HepG2 (cell line): ENCODE measurements around the gene CFAP92. TPM values are rescaled to one million over a fixed set of nuclear protein-coding genes. Genes with fewer than 3 reads are reported as not detected.
A peak's percentile ranks its signal among the peaks of the same experiment; 100 is the strongest.

Experiments
- GATAD2A ChIP-seq: IDR thresholded peaks from 2 replicates; pipeline ENCODE4 v1.6.1; 2016
- HCFC1 ChIP-seq: fragments of 150-350 bp; IDR thresholded peaks from 2 replicates; pipeline ENCODE4 v1.6.1; 2014; ENCODE audit warnings: low read depth, low read length
- HMG20B ChIP-seq: conservative IDR thresholded peaks from 2 replicates; pipeline ENCODE4 v1.6.1; 2016; ENCODE audit warnings: missing genetic modification reagents, missing compliant biosample characterization
- HOXA7 ChIP-seq: sonication (generic); formaldehyde crosslinking; IDR thresholded peaks from 2 replicates; pipeline ENCODE4 v1.8.1; 2022; ENCODE audit warnings: mild to moderate bottlenecking, missing genetic modification reagents, moderate library complexity
- KLF6 ChIP-seq: IDR thresholded peaks from 2 replicates; pipeline ENCODE4 v1.8.0; 2016; ENCODE audit warnings: missing biosample characterization, missing genetic modification reagents
- KLF9 ChIP-seq: IDR thresholded peaks from 2 replicates; pipeline ENCODE4 v1.6.1; 2016; ENCODE audit warnings: low read depth
- NFYC ChIP-seq: IDR thresholded peaks from 2 replicates; pipeline ENCODE4 v1.6.1; 2016; ENCODE audit warnings: missing genetic modification reagents, missing compliant biosample characterization
- PLRG1 ChIP-seq: fragments of 450-650 bp; conservative IDR thresholded peaks from 2 replicates; pipeline ENCODE4 v1.6.1; 2016
- SOX5 ChIP-seq: IDR thresholded peaks from 2 replicates; pipeline ENCODE4 v1.6.1; 2016; ENCODE audit warnings: borderline replicate concordance
- ZNF121 ChIP-seq: sonication (generic); formaldehyde crosslinking; IDR thresholded peaks from 2 replicates; pipeline ENCODE4 v1.5.0; 2020; ENCODE audit warnings: mild to moderate bottlenecking, missing genetic modification reagents
- ZNF547 ChIP-seq: sonication (generic); formaldehyde crosslinking; IDR thresholded peaks from 2 replicates; pipeline ENCODE4 v1.5.1; 2020; ENCODE audit warnings: mild to moderate bottlenecking, missing genetic modification reagents
- ZNF577 ChIP-seq: sonication (generic); formaldehyde crosslinking; IDR thresholded peaks from 2 replicates; pipeline ENCODE4 v1.4.0; 2020; ENCODE audit warnings: mild to moderate bottlenecking, low read depth, missing genetic modification reagents, borderline replicate concordance
- ZSCAN21 ChIP-seq: sonication (generic); formaldehyde crosslinking; IDR thresholded peaks from 2 replicates; pipeline ENCODE4 v1.8.0; 2022; ENCODE audit warnings: mild to moderate bottlenecking, missing genetic modification reagents, moderate library complexity, borderline replicate concordance
- polyA plus RNA-seq, 8 experiments: library from polyadenylated mRNA; depleted of rRNA in 3 of 8; stranded (reverse) in 7 of 8; unstranded in 1 of 8; fragments of >200 nt; fragmentation: Illumina TruSeq in 4 of 8; extraction: Trizol in 4 of 8; gene quantifications; 2 replicates each; pipeline versions ENCODE4 v1.2.1 to v1.2.3, GENCODE V29; 2011 to 2016; ENCODE audit warnings: low read depth in 4 of 8, missing spikeins in 1 of 8, mixed read lengths in 1 of 8; ENCODE audit not compliant: insufficient read depth in 1 of 8
- total RNA-seq, 5 experiments: library from RNA; depleted of rRNA; stranded (reverse); fragments of >200 nt; fragmentation: Illumina TruSeq; extraction: Trizol; gene quantifications; 2 replicates each; pipeline ENCODE4 v1.2.3, GENCODE V29; 2016; ENCODE audit warnings: low read depth in 1 of 5
- TF ChIP-seq, protein P1 (sequence below): sonication (generic); formaldehyde crosslinking; IDR thresholded peaks from 2 replicates; pipeline ENCODE4 v1.4.0; 2020; ENCODE audit warnings: missing genetic modification reagents
- TF ChIP-seq, protein P2 (sequence below): sonication (generic); formaldehyde crosslinking; IDR thresholded peaks from 2 replicates; pipeline ENCODE4 v1.4.0; 2020; ENCODE audit warnings: missing genetic modification reagents, borderline replicate concordance
- TF ChIP-seq, protein P3 (sequence below): sonication (generic); formaldehyde crosslinking; IDR thresholded peaks from 2 replicates; pipeline ENCODE4 v1.8.1; 2023; ENCODE audit warnings: missing genetic modification reagents, inconsistent platforms, borderline replicate concordance
- TF ChIP-seq, protein P4 (sequence below): sonication (generic); formaldehyde crosslinking; IDR thresholded peaks from 2 replicates; pipeline ENCODE4 v1.9.0; 2022; ENCODE audit warnings: low read depth, missing genetic modification reagents
- TF ChIP-seq, protein P5 (sequence below): sonication (generic); formaldehyde crosslinking; IDR thresholded peaks from 2 replicates; pipeline ENCODE4 v1.4.0; 2020; ENCODE audit warnings: missing genetic modification reagents, borderline replicate concordance

CFAP92 gene
- total and polyA plus RNA-seq, 2 of the 13 experiments (the other 11 are each of a cell fraction or from before 2014, with no cell fraction given), result 0.18 to 0.46 TPM

DNA sequence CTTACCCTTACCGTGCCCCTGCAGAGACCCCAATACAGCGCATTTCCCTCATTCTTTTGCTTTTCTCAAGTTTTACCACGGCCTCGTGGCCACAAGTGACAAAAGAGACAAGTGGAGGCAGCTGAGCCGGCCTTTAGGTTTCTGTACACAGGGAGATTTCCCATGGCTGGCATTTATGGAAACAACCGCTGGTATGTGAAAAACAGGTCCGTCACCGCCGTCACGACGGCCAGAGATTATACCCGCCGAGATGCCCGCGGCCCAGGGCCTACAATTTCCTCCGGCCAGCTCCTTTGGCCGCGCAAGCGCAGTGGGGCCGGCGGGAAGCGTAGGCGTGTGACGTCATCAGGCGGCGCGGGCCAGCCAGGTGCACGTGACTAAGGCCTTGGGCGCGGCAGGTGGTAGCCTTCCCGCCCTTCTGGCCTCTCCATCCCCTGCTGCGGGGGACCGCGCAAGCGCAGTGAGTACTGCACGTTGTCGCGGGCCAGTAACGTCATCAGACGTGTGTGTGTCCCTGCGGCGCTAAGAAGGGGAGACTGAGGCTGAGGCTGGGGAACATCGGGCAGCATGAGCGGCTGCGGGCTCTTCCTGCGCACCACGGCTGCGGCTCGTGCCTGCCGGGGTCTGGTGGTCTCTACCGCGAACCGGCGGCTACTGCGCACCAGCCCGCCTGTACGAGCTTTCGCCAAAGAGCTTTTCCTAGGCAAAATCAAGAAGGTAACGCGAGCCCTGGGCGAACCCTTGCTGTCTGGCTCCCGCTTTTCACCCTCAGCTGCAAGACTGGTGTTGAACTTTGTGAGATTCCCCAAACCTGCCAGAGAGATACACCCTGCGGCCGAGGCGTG, 114.5 kb downstream of the CFAP92 start, which contains the start of gene ACAD9 (continued):
- TF ChIP-seq ZNF547 (CRISPR knock-in tag), result peak; percentile 90
- TF ChIP-seq KLF9 (CRISPR knock-in tag), result peak; percentile 89; the same call in 1 of the 2 replicates
- peak; percentile 76 for TF ChIP-seq KLF6
- no peak for TF ChIP-seq ZNF121
- no peak for TF ChIP-seq PLRG1
- TF ChIP-seq NFYC (CRISPR knock-in tag), result peak; percentile 62
- TF ChIP-seq HCFC1, result peak; percentile 70; the same call in 1 of the 2 replicates
- TF ChIP-seq HMG20B (CRISPR knock-in tag), result peak; percentile 26; the same call in 1 of the 2 replicates
- TF ChIP-seq, protein P1, sequence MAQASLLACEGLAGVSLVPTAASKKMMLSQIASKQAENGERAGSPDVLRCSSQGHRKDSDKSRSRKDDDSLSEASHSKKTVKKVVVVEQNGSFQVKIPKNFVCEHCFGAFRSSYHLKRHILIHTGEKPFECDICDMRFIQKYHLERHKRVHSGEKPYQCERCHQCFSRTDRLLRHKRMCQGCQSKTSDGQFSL (CRISPR knock-in tag), result no peak
- peak; percentile 97 for TF ChIP-seq ZSCAN21 (CRISPR knock-in tag)
- TF ChIP-seq, protein P2, sequence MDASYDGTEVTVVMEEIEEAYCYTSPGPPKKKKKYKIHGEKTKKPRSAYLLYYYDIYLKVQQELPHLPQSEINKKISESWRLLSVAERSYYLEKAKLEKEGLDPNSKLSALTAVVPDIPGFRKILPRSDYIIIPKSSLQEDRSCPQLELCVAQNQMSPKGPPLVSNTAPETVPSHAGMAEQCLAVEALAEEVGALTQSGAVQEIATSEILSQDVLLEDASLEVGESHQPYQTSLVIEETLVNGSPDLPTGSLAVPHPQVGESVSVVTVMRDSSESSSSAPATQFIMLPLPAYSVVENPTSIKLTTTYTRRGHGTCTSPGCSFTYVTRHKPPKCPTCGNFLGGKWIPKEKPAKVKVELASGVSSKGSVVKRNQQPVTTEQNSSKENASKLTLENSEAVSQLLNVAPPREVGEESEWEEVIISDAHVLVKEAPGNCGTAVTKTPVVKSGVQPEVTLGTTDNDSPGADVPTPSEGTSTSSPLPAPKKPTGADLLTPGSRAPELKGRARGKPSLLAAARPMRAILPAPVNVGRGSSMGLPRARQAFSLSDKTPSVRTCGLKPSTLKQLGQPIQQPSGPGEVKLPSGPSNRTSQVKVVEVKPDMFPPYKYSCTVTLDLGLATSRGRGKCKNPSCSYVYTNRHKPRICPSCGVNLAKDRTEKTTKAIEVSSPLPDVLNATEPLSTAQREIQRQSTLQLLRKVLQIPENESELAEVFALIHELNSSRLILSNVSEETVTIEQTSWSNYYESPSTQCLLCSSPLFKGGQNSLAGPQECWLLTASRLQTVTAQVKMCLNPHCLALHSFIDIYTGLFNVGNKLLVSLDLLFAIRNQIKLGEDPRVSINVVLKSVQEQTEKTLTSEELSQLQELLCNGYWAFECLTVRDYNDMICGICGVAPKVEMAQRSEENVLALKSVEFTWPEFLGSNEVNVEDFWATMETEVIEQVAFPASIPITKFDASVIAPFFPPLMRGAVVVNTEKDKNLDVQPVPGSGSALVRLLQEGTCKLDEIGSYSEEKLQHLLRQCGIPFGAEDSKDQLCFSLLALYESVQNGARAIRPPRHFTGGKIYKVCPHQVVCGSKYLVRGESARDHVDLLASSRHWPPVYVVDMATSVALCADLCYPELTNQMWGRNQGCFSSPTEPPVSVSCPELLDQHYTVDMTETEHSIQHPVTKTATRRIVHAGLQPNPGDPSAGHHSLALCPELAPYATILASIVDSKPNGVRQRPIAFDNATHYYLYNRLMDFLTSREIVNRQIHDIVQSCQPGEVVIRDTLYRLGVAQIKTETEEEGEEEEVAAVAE (CRISPR knock-in tag), result peak; percentile 95
- TF ChIP-seq ZNF577 (CRISPR knock-in tag), result no peak
- no peak for TF ChIP-seq HOXA7 (CRISPR knock-in tag)
- TF ChIP-seq, protein P3, sequence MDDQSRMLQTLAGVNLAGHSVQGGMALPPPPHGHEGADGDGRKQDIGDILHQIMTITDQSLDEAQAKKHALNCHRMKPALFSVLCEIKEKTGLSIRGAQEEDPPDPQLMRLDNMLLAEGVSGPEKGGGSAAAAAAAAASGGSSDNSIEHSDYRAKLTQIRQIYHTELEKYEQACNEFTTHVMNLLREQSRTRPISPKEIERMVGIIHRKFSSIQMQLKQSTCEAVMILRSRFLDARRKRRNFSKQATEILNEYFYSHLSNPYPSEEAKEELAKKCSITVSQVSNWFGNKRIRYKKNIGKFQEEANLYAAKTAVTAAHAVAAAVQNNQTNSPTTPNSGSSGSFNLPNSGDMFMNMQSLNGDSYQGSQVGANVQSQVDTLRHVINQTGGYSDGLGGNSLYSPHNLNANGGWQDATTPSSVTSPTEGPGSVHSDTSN (CRISPR knock-in tag), result no peak
- TF ChIP-seq, protein P4, sequence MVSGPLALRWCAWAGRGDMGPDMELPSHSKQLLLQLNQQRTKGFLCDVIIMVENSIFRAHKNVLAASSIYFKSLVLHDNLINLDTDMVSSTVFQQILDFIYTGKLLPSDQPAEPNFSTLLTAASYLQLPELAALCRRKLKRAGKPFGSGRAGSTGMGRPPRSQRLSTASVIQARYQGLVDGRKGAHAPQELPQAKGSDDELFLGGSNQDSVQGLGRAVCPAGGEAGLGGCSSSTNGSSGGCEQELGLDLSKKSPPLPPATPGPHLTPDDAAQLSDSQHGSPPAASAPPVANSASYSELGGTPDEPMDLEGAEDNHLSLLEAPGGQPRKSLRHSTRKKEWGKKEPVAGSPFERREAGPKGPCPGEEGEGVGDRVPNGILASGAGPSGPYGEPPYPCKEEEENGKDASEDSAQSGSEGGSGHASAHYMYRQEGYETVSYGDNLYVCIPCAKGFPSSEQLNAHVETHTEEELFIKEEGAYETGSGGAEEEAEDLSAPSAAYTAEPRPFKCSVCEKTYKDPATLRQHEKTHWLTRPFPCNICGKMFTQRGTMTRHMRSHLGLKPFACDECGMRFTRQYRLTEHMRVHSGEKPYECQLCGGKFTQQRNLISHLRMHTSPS (CRISPR knock-in tag), result no peak; the same call in 1 of the 2 replicates
- TF ChIP-seq SOX5, result peak; percentile 50; the same call in 1 of the 2 replicates
- TF ChIP-seq GATAD2A (CRISPR knock-in tag), result no peak
- TF ChIP-seq, protein P5, sequence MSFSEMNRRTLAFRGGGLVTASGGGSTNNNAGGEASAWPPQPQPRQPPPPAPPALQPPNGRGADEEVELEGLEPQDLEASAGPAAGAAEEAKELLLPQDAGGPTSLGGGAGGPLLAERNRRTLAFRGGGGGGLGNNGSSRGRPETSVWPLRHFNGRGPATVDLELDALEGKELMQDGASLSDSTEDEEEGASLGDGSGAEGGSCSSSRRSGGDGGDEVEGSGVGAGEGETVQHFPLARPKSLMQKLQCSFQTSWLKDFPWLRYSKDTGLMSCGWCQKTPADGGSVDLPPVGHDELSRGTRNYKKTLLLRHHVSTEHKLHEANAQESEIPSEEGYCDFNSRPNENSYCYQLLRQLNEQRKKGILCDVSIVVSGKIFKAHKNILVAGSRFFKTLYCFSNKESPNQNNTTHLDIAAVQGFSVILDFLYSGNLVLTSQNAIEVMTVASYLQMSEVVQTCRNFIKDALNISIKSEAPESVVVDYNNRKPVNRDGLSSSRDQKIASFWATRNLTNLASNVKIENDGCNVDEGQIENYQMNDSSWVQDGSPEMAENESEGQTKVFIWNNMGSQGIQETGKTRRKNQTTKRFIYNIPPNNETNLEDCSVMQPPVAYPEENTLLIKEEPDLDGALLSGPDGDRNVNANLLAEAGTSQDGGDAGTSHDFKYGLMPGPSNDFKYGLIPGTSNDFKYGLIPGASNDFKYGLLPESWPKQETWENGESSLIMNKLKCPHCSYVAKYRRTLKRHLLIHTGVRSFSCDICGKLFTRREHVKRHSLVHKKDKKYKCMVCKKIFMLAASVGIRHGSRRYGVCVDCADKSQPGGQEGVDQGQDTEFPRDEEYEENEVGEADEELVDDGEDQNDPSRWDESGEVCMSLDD (CRISPR knock-in tag), result peak; percentile 63
